GM12878 (cell line): ENCODE results near the gene CARS2. TPM values are rescaled to one million over a fixed set of nuclear protein-coding genes. Genes with fewer than 3 reads are reported as not detected.

Experiments used
- ATAC-seq: fragments of 200-7000 bp; cut with Tn5 transposase; 3 replicates; pipeline ENCODE4 v1.9.1; 2020; ENCODE audit warnings: mild to moderate bottlenecking, moderate library complexity
- BruUV-seq: library from RNA; stranded (reverse); fragments of 400-500 nt; replicated peaks from 2 replicates; lab custom pipeline; 2021; lab: Mats Ljungman, UMichigan
- CTCF ChIA-PET: fragments of 300-600 bp; sonication (Branson Sonifier 250); formaldehyde crosslinking; extraction: SDS; loops from one replicate; lab custom pipeline; 2021; ENCODE audit warnings: inconsistent platforms; lab: Yijun Ruan, JAX
- POLR2A ChIA-PET: fragments of 350-600 bp; formaldehyde crosslinking; extraction: SDS; loops from one replicate; lab custom pipeline; 2021; ENCODE audit warnings: inconsistent platforms; lab: Charles Lee
- RAD21 ChIA-PET: fragments of 300-600 bp; sonication (Branson Sonifier 250); formaldehyde crosslinking; loops from one replicate; lab custom pipeline; 2023; ENCODE audit warnings: antibody characterized with exemption; ENCODE audit not compliant: unreplicated experiment; lab: Charles Lee
- SMC1A ChIA-PET: fragments of 300-600 bp; sonication (Branson Sonifier 250); formaldehyde crosslinking; loops from one replicate; lab custom pipeline; 2023; ENCODE audit not compliant: unreplicated experiment, uncharacterized antibody; lab: Charles Lee
- DNase-seq: peaks from one replicate; pipeline ENCODE4 v3.0.0-alpha.2; 2011; ENCODE audit warnings: low read depth, low spot score
- FAIRE-seq: peaks from 3 replicates; lab custom pipeline; 2011; peaks lifted over from hg19 to GRCh38; lab: Jason Lieb, UNC
- H2AFZ ChIP-seq: 2 replicates; pipeline ENCODE4 v1.6.0; 2011; ENCODE audit warnings: low read depth, low read length, control low read depth; ENCODE audit not compliant: control insufficient read depth
- H3K27ac ChIP-seq: 2 replicates; pipeline ENCODE4 v1.5.1; 2011; ENCODE audit warnings: control low read depth; ENCODE audit not compliant: control insufficient read depth, insufficient read depth
- H3K27me3 ChIP-seq, 2 experiments: replicated peaks in 1 of 2; 2 replicates each; pipeline versions ENCODE4 v1.6.0 to v1.6.1; 2011; ENCODE audit warnings: low read length in 1 of 2; ENCODE audit not compliant: control insufficient read depth in 2 of 2, insufficient read depth in 2 of 2
- H3K36me3 ChIP-seq, 2 experiments: 2 replicates each; pipeline ENCODE4 v1.5.1; 2011; ENCODE audit warnings: low read length in 1 of 2; ENCODE audit not compliant: control insufficient read depth in 2 of 2, insufficient read depth in 2 of 2
- H3K4me1 ChIP-seq: 2 replicates; pipeline ENCODE4 v1.6.1; 2011; ENCODE audit warnings: mild to moderate bottlenecking, low read length, moderate library complexity, mixed read lengths; ENCODE audit not compliant: control insufficient read depth, insufficient read depth
- H3K4me2 ChIP-seq: 2 replicates; pipeline ENCODE4 v1.6.0; 2011; ENCODE audit warnings: control low read depth; ENCODE audit not compliant: control insufficient read depth, insufficient read depth
- H3K4me3 ChIP-seq: fragments of 200-600 bp; sonication (generic); 2 replicates; pipeline ENCODE4 v1.5.1; 2016
- H3K79me2 ChIP-seq: 2 replicates; pipeline ENCODE4 v1.6.0; 2011; ENCODE audit warnings: low read length; ENCODE audit not compliant: control insufficient read depth, insufficient read depth
- H3K9ac ChIP-seq: 2 replicates; pipeline ENCODE4 v1.8.0; 2011; ENCODE audit warnings: low read length, control low read depth, mixed read lengths; ENCODE audit not compliant: control insufficient read depth, insufficient read depth
- H3K9me3 ChIP-seq: replicated peaks from 3 replicates; pipeline ENCODE4 v1.5.1; 2011; ENCODE audit warnings: mild to moderate bottlenecking, low read length; ENCODE audit not compliant: control insufficient read depth, insufficient read depth
- H4K20me1 ChIP-seq: 2 replicates; pipeline ENCODE4 v1.6.0; 2011; ENCODE audit not compliant: control insufficient read depth, insufficient read depth
- EZH2 ChIP-seq: IDR thresholded peaks from 2 replicates; pipeline ENCODE4 v1.6.1; 2012; ENCODE audit warnings: low read depth, mild to moderate bottlenecking, control low read depth, inconsistent platforms, low read length, borderline replicate concordance; ENCODE audit not compliant: control insufficient read depth
- FOS ChIP-seq: IDR thresholded peaks from 3 replicates; pipeline ENCODE4 v1.6.1; 2011; ENCODE audit warnings: borderline replicate concordance; ENCODE audit not compliant: insufficient read length; ENCODE audit errors: extremely low read depth
- GATAD2B ChIP-seq: fragments of 450-650 bp; conservative IDR thresholded peaks from 2 replicates; pipeline ENCODE4 v1.6.1; 2017; ENCODE audit warnings: low read depth, mild to moderate bottlenecking, moderate library complexity
- YY1 ChIP-seq: IDR thresholded peaks from 2 replicates; pipeline ENCODE4 v1.6.1; 2011; ENCODE audit warnings: low read depth, mild to moderate bottlenecking, low read length
- ZBTB33 ChIP-seq: fragments of 450-650 bp; IDR thresholded peaks from 2 replicates; pipeline ENCODE4 v1.6.1; 2017; ENCODE audit warnings: mild to moderate bottlenecking
- ZNF384 ChIP-seq: IDR thresholded peaks from 2 replicates; pipeline ENCODE4 v1.6.1; 2012; ENCODE audit warnings: low read depth, mild to moderate bottlenecking, low read length, improper control_type of control experiment, borderline replicate concordance
- WGBS: methylation state at CpG from one replicate; pipeline ENCODE4 v1.1.6; 2016; ENCODE audit warnings: low lambda C conversion rate; ENCODE audit not compliant: insufficient replicate concordance, insufficient coverage; ENCODE audit errors: missing lambda C conversion rate; 5-methylcytosine and 5-hydroxymethylcytosine counted together
- in situ Hi-C: fragments of 300-500 bp; cut with MboI; formaldehyde crosslinking; loops from 9 replicates; pipeline ENCODE4 v1.14.3; 2018; ENCODE audit warnings: mixed read lengths
- intact Hi-C: fragments of 100-400 bp; cut with micrococcal nuclease; formaldehyde crosslinking; loops from one replicate; pipeline ENCODE4 v1.14.2; 2022; ENCODE audit not compliant: unreplicated experiment
- polyA plus RNA-seq, 11 experiments: library from polyadenylated mRNA; depleted of rRNA in 4 of 11; unstranded in 6 of 11; stranded (reverse) in 5 of 11; fragments of >200 nt; fragmentation: Nextera tagmentation in 4 of 11; fragmentation: Illumina TruSeq in 1 of 11; extraction: Ambion mirVana in 4 of 11; extraction: Trizol in 1 of 11; gene quantifications; 1 replicate in 1 of 11; 2 replicates in 10 of 11; pipeline versions ENCODE4 v1.2.1 to v1.2.3, GENCODE V29; 2011 to 2016; ENCODE audit warnings: inconsistent platforms in 2 of 11, missing spikeins in 2 of 11, low read depth in 1 of 11
- total RNA-seq, 4 experiments: library from RNA; depleted of rRNA in 3 of 4; stranded (reverse); fragments of >200 nt in 3 of 4; fragmentation: Illumina TruSeq in 1 of 4; extraction: Trizol in 1 of 4; gene quantifications; 2 replicates each; pipeline versions ENCODE4 v1.2.1 to v1.2.3, GENCODE V29; 2013 to 2021
- TF ChIP-seq, protein P1 (sequence below): fragments of 150-350 bp; IDR thresholded peaks from 2 replicates; pipeline ENCODE4 v1.6.1; 2016; ENCODE audit warnings: low read depth, low read length
- TF ChIP-seq, protein P2 (sequence below): fragments of 450-650 bp; IDR thresholded peaks from 2 replicates; pipeline ENCODE4 v1.6.1; 2018; ENCODE audit warnings: borderline replicate concordance, mild to moderate bottlenecking; ENCODE audit not compliant: partially characterized antibody
- TF ChIP-seq, protein P3 (sequence below): fragments of 450-650 bp; IDR thresholded peaks from 2 replicates; pipeline ENCODE4 v1.6.1; 2017; ENCODE audit warnings: mild to moderate bottlenecking, moderate library complexity

Gene CARS2
- total and polyA plus RNA-seq, 10 of the 15 experiments (the other 5 are each of a cell fraction or from before 2014, with no cell fraction given): 4.2 to 101 (median 61.5) TPM

DNA sequence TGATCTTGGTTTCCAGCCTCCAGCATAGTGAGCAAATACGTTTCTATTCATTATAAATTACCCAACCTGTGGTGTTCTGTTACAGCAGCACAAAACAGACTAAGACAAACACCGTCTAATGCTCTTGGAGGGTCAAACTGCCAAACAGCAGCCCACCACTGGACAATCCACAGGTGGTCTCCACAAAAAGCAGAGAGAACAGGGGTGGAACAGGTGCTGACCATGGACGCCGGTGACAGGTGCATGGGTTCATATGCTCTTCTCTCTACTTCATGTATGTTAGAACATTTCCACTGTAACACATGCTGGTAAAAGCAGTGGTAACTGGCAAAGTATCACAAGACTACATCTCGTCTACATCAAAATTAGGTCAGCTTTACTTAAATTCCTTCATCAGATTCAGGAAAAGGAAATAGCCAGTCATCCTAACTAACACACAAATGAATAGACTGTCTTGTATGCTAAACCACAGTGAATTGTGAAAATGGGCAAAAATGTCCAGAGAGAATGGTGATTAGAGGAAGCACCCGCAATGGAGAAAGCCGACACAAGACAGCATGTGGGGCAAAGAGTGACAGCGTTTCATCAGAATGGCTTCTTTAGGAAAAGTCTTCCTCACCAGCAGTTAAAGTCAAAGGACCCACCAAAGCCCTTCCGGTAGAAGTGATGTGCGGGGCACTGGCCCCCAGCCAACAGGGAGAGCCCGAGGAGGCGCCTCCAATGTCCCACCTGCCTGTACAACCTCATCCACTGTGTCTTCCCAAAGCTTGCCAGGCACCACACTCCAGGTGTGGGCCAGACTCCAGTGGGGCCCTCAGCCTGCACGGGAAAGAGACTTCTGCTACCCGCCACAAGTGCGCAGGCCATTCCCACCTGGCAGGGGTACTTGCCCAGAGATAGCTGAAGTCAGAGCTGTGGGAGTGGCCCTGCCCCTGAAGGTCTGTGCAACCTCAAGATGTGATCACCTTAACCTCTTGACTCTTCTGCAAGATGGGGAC is 6.5 kb downstream of the CARS2 start:
- peaks cover 13% of the 10 kb centered on the region for H3K79me2 ChIP-seq
- intact Hi-C loops: no loop called here
- WGBS: 91% methylated on average over 15 of the region's 15 CpGs
- ATAC-seq: peak; percentile 10; the same call in 2 of the 3 replicates
- SMC1A ChIA-PET: no interaction called here
- no peak for DNase-seq
- peaks cover 9 to 31% of the 10 kb centered on the region in 2 experiments for H3K36me3 ChIP-seq
- H4K20me1 ChIP-seq: no peaks in the 10 kb centered on the region
- POLR2A ChIA-PET: no interaction called here
- in situ Hi-C loops: no loop called here
- no peaks in the 10 kb centered on the region for H3K27me3 ChIP-seq
- H2AFZ ChIP-seq: no peak overlapping the region
- no peak overlapping the region for H3K4me3 ChIP-seq
- no peak overlapping the region for H3K4me2 ChIP-seq
- H3K9ac ChIP-seq: no peak overlapping the region
- BruUV-seq: no TSS peak
- CTCF ChIA-PET: no interaction called here
- no peak overlapping the region for H3K27ac ChIP-seq
- no peaks in the 10 kb centered on the region for H3K9me3 ChIP-seq
- RAD21 ChIA-PET: no interaction called here
- no peak for FAIRE-seq
- H3K4me1 ChIP-seq: peaks cover 14% of the 10 kb centered on the region
- TF ChIP-seq EZH2: no peak
- TF ChIP-seq, protein P1, sequence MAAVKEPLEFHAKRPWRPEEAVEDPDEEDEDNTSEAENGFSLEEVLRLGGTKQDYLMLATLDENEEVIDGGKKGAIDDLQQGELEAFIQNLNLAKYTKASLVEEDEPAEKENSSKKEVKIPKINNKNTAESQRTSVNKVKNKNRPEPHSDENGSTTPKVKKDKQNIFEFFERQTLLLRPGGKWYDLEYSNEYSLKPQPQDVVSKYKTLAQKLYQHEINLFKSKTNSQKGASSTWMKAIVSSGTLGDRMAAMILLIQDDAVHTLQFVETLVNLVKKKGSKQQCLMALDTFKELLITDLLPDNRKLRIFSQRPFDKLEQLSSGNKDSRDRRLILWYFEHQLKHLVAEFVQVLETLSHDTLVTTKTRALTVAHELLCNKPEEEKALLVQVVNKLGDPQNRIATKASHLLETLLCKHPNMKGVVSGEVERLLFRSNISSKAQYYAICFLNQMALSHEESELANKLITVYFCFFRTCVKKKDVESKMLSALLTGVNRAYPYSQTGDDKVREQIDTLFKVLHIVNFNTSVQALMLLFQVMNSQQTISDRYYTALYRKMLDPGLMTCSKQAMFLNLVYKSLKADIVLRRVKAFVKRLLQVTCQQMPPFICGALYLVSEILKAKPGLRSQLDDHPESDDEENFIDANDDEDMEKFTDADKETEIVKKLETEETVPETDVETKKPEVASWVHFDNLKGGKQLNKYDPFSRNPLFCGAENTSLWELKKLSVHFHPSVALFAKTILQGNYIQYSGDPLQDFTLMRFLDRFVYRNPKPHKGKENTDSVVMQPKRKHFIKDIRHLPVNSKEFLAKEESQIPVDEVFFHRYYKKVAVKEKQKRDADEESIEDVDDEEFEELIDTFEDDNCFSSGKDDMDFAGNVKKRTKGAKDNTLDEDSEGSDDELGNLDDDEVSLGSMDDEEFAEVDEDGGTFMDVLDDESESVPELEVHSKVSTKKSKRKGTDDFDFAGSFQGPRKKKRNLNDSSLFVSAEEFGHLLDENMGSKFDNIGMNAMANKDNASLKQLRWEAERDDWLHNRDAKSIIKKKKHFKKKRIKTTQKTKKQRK: no peak
- TF ChIP-seq ZNF384: no peak
- TF ChIP-seq, protein P2, sequence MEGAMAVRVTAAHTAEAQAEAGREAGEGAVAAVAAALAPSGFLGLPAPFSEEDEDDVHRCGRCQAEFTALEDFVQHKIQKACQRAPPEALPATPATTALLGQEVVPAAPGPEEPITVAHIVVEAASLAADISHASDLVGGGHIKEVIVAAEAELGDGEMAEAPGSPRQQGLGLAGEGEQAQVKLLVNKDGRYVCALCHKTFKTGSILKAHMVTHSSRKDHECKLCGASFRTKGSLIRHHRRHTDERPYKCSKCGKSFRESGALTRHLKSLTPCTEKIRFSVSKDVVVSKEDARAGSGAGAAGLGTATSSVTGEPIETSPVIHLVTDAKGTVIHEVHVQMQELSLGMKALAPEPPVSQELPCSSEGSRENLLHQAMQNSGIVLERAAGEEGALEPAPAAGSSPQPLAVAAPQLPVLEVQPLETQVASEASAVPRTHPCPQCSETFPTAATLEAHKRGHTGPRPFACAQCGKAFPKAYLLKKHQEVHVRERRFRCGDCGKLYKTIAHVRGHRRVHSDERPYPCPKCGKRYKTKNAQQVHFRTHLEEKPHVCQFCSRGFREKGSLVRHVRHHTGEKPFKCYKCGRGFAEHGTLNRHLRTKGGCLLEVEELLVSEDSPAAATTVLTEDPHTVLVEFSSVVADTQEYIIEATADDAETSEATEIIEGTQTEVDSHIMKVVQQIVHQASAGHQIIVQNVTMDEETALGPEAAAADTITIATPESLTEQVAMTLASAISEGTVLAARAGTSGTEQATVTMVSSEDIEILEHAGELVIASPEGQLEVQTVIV: no peak
- TF ChIP-seq FOS: no peak
- no peak for TF ChIP-seq GATAD2B
- TF ChIP-seq, protein P3, sequence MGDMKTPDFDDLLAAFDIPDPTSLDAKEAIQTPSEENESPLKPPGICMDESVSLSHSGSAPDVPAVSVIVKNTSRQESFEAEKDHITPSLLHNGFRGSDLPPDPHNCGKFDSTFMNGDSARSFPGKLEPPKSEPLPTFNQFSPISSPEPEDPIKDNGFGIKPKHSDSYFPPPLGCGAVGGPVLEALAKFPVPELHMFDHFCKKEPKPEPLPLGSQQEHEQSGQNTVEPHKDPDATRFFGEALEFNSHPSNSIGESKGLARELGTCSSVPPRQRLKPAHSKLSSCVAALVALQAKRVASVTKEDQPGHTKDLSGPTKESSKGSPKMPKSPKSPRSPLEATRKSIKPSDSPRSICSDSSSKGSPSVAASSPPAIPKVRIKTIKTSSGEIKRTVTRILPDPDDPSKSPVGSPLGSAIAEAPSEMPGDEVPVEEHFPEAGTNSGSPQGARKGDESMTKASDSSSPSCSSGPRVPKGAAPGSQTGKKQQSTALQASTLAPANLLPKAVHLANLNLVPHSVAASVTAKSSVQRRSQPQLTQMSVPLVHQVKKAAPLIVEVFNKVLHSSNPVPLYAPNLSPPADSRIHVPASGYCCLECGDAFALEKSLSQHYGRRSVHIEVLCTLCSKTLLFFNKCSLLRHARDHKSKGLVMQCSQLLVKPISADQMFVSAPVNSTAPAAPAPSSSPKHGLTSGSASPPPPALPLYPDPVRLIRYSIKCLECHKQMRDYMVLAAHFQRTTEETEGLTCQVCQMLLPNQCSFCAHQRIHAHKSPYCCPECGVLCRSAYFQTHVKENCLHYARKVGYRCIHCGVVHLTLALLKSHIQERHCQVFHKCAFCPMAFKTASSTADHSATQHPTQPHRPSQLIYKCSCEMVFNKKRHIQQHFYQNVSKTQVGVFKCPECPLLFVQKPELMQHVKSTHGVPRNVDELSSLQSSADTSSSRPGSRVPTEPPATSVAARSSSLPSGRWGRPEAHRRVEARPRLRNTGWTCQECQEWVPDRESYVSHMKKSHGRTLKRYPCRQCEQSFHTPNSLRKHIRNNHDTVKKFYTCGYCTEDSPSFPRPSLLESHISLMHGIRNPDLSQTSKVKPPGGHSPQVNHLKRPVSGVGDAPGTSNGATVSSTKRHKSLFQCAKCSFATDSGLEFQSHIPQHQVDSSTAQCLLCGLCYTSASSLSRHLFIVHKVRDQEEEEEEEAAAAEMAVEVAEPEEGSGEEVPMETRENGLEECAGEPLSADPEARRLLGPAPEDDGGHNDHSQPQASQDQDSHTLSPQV: no peak
- TF ChIP-seq ZBTB33: no peak
- TF ChIP-seq YY1: no peak
